PC-3 (cell line): Measurements from ENCODE around the gene RRAGB. TPM values are rescaled to one million over a fixed set of nuclear protein-coding genes. Genes with fewer than 3 reads are reported as not detected.
"Not testable (repeated sequence)": the region's sequence is repeated elsewhere in the genome, so short reads cannot be mapped to it uniquely, and the experiment has no call there.

Experiments used
- ATAC-seq: fragments of 200-7000 bp; cut with Tn5 transposase; 2 replicates; pipeline ENCODE4 v1.9.1; 2020; ENCODE audit warnings: mild to moderate bottlenecking, moderate library complexity
- BruUV-seq: library from RNA; stranded (reverse); fragments of 400-500 nt; replicated peaks from 2 replicates; lab custom pipeline; 2021; lab: Mats Ljungman, UMichigan
- CTCF ChIA-PET: fragments of 300-600 bp; sonication (Branson Sonifier 250); formaldehyde crosslinking; loops from one replicate; lab custom pipeline; 2022; ENCODE audit warnings: antibody characterized with exemption; lab: Charles Lee
- POLR2A ChIA-PET: fragments of 300-600 bp; sonication (Branson Sonifier 250); formaldehyde crosslinking; loops from one replicate; lab custom pipeline; 2022; ENCODE audit warnings: antibody characterized with exemption; ENCODE audit not compliant: unreplicated experiment; lab: Charles Lee
- DNase-seq: peaks from one replicate; pipeline ENCODE4 v3.0.0-alpha.2; 2015
- H2AFZ ChIP-seq: fragments of 300-600 bp; sonication (generic); 2 replicates; pipeline ENCODE4 v1.6.0; 2016; ENCODE audit warnings: antibody characterized with exemption, low read length
- H3F3A ChIP-seq: fragments of 300-600 bp; sonication (generic); one replicate; pipeline ENCODE4 v1.6.0; 2017; ENCODE audit warnings: antibody characterized with exemption, low read length, control low read depth, mild to moderate bottlenecking; ENCODE audit not compliant: unreplicated experiment
- H3K27ac ChIP-seq: fragments of 300-600 bp; sonication (generic); 2 replicates; pipeline ENCODE4 v1.5.1; 2016; ENCODE audit warnings: mild to moderate bottlenecking, low read length
- H3K27me3 ChIP-seq: fragments of 300-600 bp; sonication (generic); 2 replicates; pipeline ENCODE4 v1.6.1; 2016; ENCODE audit warnings: low read length, mixed read lengths
- H3K36me3 ChIP-seq: fragments of 300-600 bp; sonication (generic); 2 replicates; pipeline ENCODE4 v1.6.1; 2016; ENCODE audit warnings: low read depth, mixed run types, low read length, mixed read lengths
- H3K4me1 ChIP-seq: fragments of 300-600 bp; sonication (generic); 2 replicates; pipeline ENCODE4 v1.5.1; 2016; ENCODE audit warnings: low read length; ENCODE audit not compliant: insufficient read depth
- H3K4me2 ChIP-seq: fragments of 300-600 bp; sonication (generic); 2 replicates; pipeline ENCODE4 v1.6.0; 2016; ENCODE audit warnings: low read length
- H3K4me3 ChIP-seq: fragments of 300-600 bp; sonication (generic); 2 replicates; pipeline ENCODE4 v1.5.1; 2016; ENCODE audit warnings: mild to moderate bottlenecking, low read length, mixed read lengths
- H3K79me2 ChIP-seq: fragments of 300-600 bp; sonication (generic); 2 replicates; pipeline ENCODE4 v1.6.1; 2017; ENCODE audit warnings: low read length, mixed read lengths
- H3K9ac ChIP-seq: fragments of 300-600 bp; sonication (generic); 2 replicates; pipeline ENCODE4 v1.6.0; 2016; ENCODE audit warnings: mild to moderate bottlenecking, low read length
- H3K9me2 ChIP-seq: fragments of 300-600 bp; sonication (generic); replicated peaks from 2 replicates; pipeline ENCODE4 v1.6.1; 2016; ENCODE audit warnings: mixed run types, low read length, mixed read lengths
- H3K9me3 ChIP-seq: fragments of 300-600 bp; sonication (generic); 2 replicates; pipeline ENCODE4 v1.6.1; 2016; ENCODE audit warnings: low read length, mixed read lengths
- H4K20me1 ChIP-seq: fragments of 300-600 bp; sonication (generic); 2 replicates; pipeline ENCODE4 v1.6.1; 2016; ENCODE audit warnings: low read length, mixed read lengths
- EZH2 ChIP-seq: fragments of 300-600 bp; sonication (generic); IDR thresholded peaks from one replicate; pipeline ENCODE4 v1.6.1; 2017; ENCODE audit warnings: antibody characterized with exemption, mild to moderate bottlenecking, low read length; ENCODE audit not compliant: unreplicated experiment
- EZH2phosphoT487 ChIP-seq: fragments of 300-600 bp; sonication (generic); IDR thresholded peaks from 2 replicates; pipeline ENCODE4 v1.6.1; 2018; ENCODE audit warnings: mild to moderate bottlenecking, antibody characterized with exemption, low read length, borderline replicate concordance
- intact Hi-C: fragments of 100-400 bp; cut with micrococcal nuclease; formaldehyde crosslinking; loops from 2 replicates; pipeline ENCODE4 v1.9.0; 2023
- total RNA-seq: library from RNA; depleted of rRNA; stranded (reverse); fragments of >200 nt; gene quantifications from 2 replicates; pipeline ENCODE4 v1.2.3, GENCODE V29; 2014
- TF ChIP-seq, protein P1 (sequence below): fragments of 300-600 bp; sonication (generic); conservative IDR thresholded peaks from 2 replicates; pipeline ENCODE4 v1.5.1; 2017; ENCODE audit warnings: antibody characterized with exemption, low read depth, mild to moderate bottlenecking, low read length

RRAGB gene
- total RNA-seq, 1 experiment from 2014 or later, result 9.5 TPM

DNA sequence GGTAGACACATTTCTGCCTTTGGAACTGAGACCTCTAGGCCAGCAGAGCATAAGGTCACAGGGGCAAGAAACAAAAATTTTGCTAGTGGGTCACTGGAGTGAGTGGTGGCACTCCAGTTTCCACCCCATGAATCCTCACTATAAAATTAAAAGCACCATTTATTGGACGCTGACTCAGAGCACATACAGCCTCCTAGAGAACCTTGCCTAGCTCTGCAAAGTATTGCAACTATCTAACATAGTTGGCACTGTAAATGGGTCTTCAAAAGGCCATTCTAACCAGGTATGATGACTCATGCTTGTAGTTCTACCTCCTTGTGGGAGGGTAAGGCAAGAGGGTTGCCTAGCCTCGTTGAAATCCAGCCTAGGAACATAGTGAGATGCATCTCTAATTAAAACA lies 25.1 kb downstream of the RRAGB start:
- Histone ChIP-seq H3K9me2 (no peaks in the 10 kb centered on the region), H3K36me3 (no peaks in the 10 kb centered on the region; the same call in 1 of the 2 replicates), H3K4me1 (peaks cover 11% of the 10 kb centered on the region), H3K79me2 (no peaks in the 10 kb centered on the region), H3K4me3 (no peak overlapping the region), H2AFZ (no peak overlapping the region), H3K27me3 (no peaks in the 10 kb centered on the region), H3K9me3 (no peaks in the 10 kb centered on the region), H3F3A (no peaks in the 10 kb centered on the region), H3K27ac (peak overlapping the region; percentile 49), H3K4me2 (0 out of 2 replicates have a peak overlapping the region, but pooled peaks have one; percentile 29), H4K20me1 (no peaks in the 10 kb centered on the region), H3K9ac (no peak overlapping the region)
- POLR2A ChIA-PET, result no interaction called here
- TF ChIP-seq EZH2, result no peak
- TF ChIP-seq, protein P1, sequence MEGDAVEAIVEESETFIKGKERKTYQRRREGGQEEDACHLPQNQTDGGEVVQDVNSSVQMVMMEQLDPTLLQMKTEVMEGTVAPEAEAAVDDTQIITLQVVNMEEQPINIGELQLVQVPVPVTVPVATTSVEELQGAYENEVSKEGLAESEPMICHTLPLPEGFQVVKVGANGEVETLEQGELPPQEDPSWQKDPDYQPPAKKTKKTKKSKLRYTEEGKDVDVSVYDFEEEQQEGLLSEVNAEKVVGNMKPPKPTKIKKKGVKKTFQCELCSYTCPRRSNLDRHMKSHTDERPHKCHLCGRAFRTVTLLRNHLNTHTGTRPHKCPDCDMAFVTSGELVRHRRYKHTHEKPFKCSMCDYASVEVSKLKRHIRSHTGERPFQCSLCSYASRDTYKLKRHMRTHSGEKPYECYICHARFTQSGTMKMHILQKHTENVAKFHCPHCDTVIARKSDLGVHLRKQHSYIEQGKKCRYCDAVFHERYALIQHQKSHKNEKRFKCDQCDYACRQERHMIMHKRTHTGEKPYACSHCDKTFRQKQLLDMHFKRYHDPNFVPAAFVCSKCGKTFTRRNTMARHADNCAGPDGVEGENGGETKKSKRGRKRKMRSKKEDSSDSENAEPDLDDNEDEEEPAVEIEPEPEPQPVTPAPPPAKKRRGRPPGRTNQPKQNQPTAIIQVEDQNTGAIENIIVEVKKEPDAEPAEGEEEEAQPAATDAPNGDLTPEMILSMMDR, result no peak
- TF ChIP-seq EZH2phosphoT487, result no peak
- CTCF ChIA-PET, result no interaction called here
- ATAC-seq, result peak; percentile 95
- DNase-seq, result peak; percentile 85
- BruUV-seq, result no TSS peak
- intact Hi-C loops, result no loop called here

DNA sequence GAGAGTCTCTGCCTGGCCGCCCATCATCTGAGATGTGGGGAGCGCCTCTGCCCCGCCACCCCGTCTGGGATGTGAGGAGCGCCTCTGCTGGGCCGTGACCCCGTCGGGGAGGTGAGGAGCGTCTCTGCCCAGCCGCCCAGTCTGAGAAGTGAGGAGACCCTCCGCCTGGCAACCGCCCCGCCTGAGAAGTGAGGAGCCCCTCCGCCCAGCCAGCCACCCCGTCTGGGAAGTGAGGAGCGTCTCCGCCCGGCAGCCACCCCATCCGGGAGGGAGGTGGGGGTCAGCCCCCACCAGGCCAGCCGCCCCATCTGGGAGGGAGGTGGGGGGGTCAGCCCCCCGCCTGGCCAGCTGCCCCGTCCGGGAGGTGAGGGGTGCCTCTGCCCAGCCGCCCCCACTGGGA lies 30.9 kb downstream of the RRAGB start:
- H3K9me3 ChIP-seq, H3K27ac ChIP-seq, H2AFZ ChIP-seq, H3K9me2 ChIP-seq, H3K27me3 ChIP-seq, H3F3A ChIP-seq, H3K4me2 ChIP-seq, H3K36me3 ChIP-seq, intact Hi-C loops, H3K9ac ChIP-seq, POLR2A ChIA-PET, H4K20me1 ChIP-seq, H3K79me2 ChIP-seq, CTCF ChIA-PET, ATAC-seq, H3K4me1 ChIP-seq, DNase-seq, BruUV-seq, H3K4me3 ChIP-seq: not testable (repeated sequence)

DNA sequence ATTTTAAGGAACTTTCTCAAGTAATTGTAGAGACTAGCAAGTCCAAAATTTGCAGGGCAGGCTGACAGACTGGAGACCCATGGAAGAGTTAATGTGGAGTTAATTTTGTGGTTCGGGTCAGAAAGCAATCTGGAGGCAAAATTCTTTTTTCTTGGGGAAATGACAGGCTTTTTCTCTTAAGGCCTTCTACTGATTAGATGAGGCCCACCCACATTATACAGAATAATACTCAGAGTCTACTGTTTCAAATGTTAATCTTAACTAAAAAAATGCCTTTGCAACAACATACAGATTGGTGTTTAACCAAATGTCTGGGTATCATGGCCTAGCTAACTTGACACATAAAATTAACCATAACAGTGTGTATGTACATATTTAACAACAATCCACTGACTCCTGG lies 32.7 kb downstream of the RRAGB start:
- no peak for ATAC-seq
- intact Hi-C loops, result no loop called here

More for the DNA sequence above, 32.7 kb downstream of the RRAGB start:
- H3K9ac ChIP-seq, result no peak overlapping the region
- no peak overlapping the region for H3K27ac ChIP-seq
- ChIA-PET POLR2A (no interaction called here), CTCF (no interaction called here)
- 0 out of 2 replicates have a peak, but pooled peaks cover 3% of the 10 kb centered on the region for H3K36me3 ChIP-seq
- H3K4me3 ChIP-seq, result no peak overlapping the region
- H4K20me1 ChIP-seq, result no peaks in the 10 kb centered on the region
- H3F3A ChIP-seq, result no peaks in the 10 kb centered on the region
- no peaks in the 10 kb centered on the region for H3K4me1 ChIP-seq
- H3K9me2 ChIP-seq, result no peaks in the 10 kb centered on the region
- H3K27me3 ChIP-seq, result no peaks in the 10 kb centered on the region
- no peak overlapping the region for H3K4me2 ChIP-seq
- TF ChIP-seq EZH2phosphoT487 (no peak), EZH2 (no peak)
- TF ChIP-seq, protein P1, result no peak
- H3K79me2 ChIP-seq, result no peaks in the 10 kb centered on the region
- no TSS peak for BruUV-seq
- H3K9me3 ChIP-seq, result no peaks in the 10 kb centered on the region
- H2AFZ ChIP-seq, result no peak overlapping the region
- DNase-seq, result no peak
